ENCODE measurements around the gene PRRG2. TPM values are rescaled to one million over a fixed set of nuclear protein-coding genes. Genes with fewer than 3 reads are reported as not detected.

Gene PRRG2
- total and polyA plus RNA-seq, 10 of the 15 experiments (the other 5 are each of a cell fraction or from before 2014, with no cell fraction given): 0.09 to 2.1 (median 0.86) TPM

- intact Hi-C loops (cut with micrococcal nuclease; ENCODE audit: unreplicated experiment): no loop called here
- no peak overlapping the region for H2AFZ ChIP-seq (ENCODE audit: control insufficient read depth, low read depth, low read length)
- H3K9me3 ChIP-seq (replicated peaks; ENCODE audit: control insufficient read depth, insufficient read depth, low read length): no peaks in the 10 kb centered on the region
- no peak overlapping the region for H3K27ac ChIP-seq (ENCODE audit: control insufficient read depth, insufficient read depth)
- WGBS (ENCODE audit: insufficient coverage, insufficient replicate concordance, low lambda C conversion rate, missing lambda C conversion rate): 98% methylated on average over 7 of the region's 15 CpGs
- RAD21 ChIA-PET (ENCODE audit: unreplicated experiment): no interaction called here
- SMC1A ChIA-PET (ENCODE audit: uncharacterized antibody, unreplicated experiment): no interaction called here
- in situ Hi-C loops (cut with MboI): no loop called here
- peaks cover 4% of the 10 kb centered on the region; the same call in 1 of the 2 replicates for H3K4me1 ChIP-seq (ENCODE audit: control insufficient read depth, insufficient read depth, low read length)
- H3K9ac ChIP-seq (ENCODE audit: control insufficient read depth, insufficient read depth, low read length): no peak overlapping the region
- H3K36me3 ChIP-seq (ENCODE audit: control insufficient read depth in 2 of 2, insufficient read depth in 2 of 2, low read length in 1 of 2): peaks cover 7 to 24% of the 10 kb centered on the region in 2 experiments; a peak in 3 of 4 replicates
- H3K79me2 ChIP-seq (ENCODE audit: control insufficient read depth, insufficient read depth, low read length): peaks cover 26% of the 10 kb centered on the region
- H3K4me2 ChIP-seq (ENCODE audit: control insufficient read depth, insufficient read depth): no peak overlapping the region
- ATAC-seq (no peak), DNase-seq (ENCODE audit: low read depth, low spot score) (no peak), FAIRE-seq (no peak)
- CTCF ChIA-PET: no interaction called here
- BruUV-seq (replicated peaks): no TSS peak
- H3K27me3 ChIP-seq (replicated peaks in 1 of 2; ENCODE audit: control insufficient read depth in 2 of 2, insufficient read depth in 2 of 2, low read length in 1 of 2): no peaks in the 10 kb centered on the region
- POLR2A ChIA-PET: interaction anchor here (0.8 kb wide), 1 partner anchor 38 kb away, joined by 3 read pairs; no protein-coding TSS in a partner anchor
- no peak for TF ChIP-seq NFIC (IDR thresholded peaks at IDR 0.05; ENCODE audit: low read depth, low read length)
- TF ChIP-seq ATF7 (IDR thresholded peaks at IDR 0.05; ENCODE audit: low read depth): no peak
- no peak for TF ChIP-seq PBX3 (IDR thresholded peaks at IDR 0.05; ENCODE audit: insufficient replicate concordance, low read depth, low read length)
- TF ChIP-seq WRNIP1 (IDR thresholded peaks at IDR 0.05; ENCODE audit: borderline replicate concordance, low read depth, low read length): no peak
- TF ChIP-seq SKIL (IDR thresholded peaks at IDR 0.05; ENCODE audit: low read depth, poor library complexity, severe bottlenecking): no peak
- no peak for TF ChIP-seq RAD21 (IDR thresholded peaks at IDR 0.05; ENCODE audit: insufficient read depth, low read depth, low read length)
- no peak for TF ChIP-seq EZH2 (IDR thresholded peaks at IDR 0.05; ENCODE audit: borderline replicate concordance, control insufficient read depth, low read depth, low read length)
- TF ChIP-seq YBX1 (IDR thresholded peaks at IDR 0.05): no peak
- TF ChIP-seq CUX1 (IDR thresholded peaks at IDR 0.05; ENCODE audit: insufficient replicate concordance, low read depth, low read length): no peak
- TF ChIP-seq CEBPB (IDR thresholded peaks at IDR 0.05; ENCODE audit: borderline replicate concordance in 1 of 2, low read depth in 2 of 2, low read length in 2 of 2): no peak
- no peak for TF ChIP-seq SREBF1 (IDR thresholded peaks at IDR 0.05; ENCODE audit: low read length)
- peaks cover 3% of the 10 kb centered on the region; the same call in 1 of the 2 replicates for H4K20me1 ChIP-seq (ENCODE audit: control insufficient read depth, insufficient read depth)
- no peak overlapping the region for H3K4me3 ChIP-seq
Measured at GRCh38 chr19:49596407-49596806, 15.3 kb downstream of the PRRG2 start.
